8988T (cell line): Measurements from ENCODE around the gene DHDH.
"Not testable (repeated sequence)": the region's sequence is repeated elsewhere in the genome, so short reads cannot be mapped to it uniquely, and the experiment has no call there.

Experiments
- DNase-seq: peaks from one replicate; pipeline ENCODE4 v3.0.0; 2011

DHDH gene

DNA sequence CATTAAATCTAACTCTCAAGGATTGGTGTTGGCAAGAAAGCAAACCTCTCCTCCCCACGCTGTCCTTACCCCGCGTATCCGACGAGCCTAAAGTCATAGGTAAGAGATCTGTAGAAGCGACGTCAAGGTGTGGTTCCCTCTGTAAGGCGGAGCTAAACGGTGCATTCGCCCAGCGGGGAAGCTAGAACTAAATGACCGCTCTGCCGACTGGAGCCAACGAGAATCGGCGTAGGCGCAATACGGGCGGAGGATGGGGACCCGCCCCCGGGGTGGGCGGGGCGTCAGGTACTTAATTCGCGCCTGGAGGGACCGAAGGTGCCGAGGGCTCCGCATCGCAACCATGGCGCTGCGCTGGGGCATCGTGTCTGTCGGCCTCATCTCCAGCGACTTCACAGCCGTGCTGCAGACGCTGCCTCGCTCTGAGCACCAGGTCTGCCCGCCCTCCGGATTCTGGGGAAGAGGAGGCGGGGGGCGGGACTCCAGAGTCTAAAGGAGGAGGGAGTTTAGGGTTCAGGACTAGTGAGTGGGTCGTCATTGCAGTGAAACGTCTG is at the start of gene DHDH:
Gene DHDH (plus strand): TSS at position 318 of the 551 bp plus-strand sequence. CDS start 23 bp downstream, at position 341.
- peak; percentile 44 for DNase-seq

DNA sequence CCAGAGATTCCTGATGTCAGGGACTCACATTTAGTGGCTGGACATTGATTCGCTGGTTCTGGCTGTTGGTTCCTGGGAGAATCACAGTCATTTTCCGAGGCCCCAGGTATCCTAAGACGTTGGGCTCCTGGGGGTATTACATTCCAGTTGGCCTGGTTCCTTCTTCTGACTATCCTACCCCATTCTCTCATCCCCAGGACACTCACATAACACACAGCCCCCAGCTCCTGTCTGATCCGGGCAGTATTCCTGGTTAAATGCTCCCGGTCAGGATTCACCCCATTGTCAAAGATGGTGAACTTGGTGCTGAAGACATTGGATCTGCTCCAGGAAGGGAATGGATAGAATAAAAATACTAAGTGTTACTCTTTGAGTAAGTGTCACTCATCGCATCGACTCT is 49.8 kb upstream of the DHDH start:
- DNase-seq, result no peak

DNA sequence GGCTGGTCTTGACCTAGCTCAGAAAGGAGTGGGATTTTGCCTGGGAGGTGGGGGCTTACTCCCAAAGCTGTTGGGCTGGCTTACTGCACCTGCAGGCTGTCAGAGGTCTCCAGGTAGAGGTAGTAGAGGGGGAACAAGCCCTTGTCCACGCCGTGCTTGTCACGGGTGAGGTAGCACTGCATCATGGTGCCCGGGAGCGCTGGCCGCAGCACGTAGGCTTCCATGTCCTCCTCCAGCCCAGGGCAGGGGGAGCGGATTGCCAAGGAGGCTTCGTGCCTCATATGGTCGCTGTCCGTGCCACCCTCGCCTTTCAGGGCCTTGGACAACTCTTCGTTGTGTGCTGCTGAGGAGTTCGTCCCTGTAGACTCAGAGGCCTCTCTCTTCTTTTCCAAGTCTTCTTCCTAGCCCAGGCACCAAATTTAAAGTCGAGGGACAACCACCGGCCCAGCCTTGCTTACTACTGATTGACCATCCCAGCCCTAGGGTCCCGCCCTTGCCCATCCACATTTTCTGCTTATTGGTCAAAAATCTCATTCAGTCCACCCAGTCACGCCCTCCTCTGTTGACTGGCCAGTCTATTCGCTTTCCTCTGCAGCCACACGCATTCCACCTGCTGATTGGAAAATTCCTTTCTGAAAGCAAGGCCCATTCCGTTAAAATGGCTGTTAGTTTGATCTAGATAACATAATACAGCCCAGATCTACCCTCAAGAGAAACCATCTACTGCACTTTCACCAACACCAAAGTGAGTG is 45.5 kb upstream of the DHDH start:
- DNase-seq, result no peak

DNA sequence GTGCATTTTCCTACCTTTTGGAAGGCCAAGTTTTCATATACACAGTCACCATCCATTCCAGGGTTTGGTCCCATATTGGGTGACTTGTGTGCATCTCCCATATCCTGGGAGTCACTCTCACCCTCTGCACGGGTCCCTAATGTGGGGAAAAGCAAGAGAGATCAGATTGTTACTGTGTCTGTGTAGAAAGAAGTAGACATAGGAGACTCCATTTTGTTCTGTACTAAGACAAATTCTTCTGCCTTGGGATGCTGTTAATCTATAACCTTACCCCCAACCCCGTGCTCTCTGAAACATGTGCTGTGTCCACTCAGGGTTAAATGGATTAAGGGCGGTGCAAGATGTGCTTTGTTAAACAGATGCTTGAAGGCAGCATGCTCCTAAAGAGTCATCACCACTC is 44.0 kb upstream of the DHDH start:
- DNase-seq, result not testable (repeated sequence)

DNA sequence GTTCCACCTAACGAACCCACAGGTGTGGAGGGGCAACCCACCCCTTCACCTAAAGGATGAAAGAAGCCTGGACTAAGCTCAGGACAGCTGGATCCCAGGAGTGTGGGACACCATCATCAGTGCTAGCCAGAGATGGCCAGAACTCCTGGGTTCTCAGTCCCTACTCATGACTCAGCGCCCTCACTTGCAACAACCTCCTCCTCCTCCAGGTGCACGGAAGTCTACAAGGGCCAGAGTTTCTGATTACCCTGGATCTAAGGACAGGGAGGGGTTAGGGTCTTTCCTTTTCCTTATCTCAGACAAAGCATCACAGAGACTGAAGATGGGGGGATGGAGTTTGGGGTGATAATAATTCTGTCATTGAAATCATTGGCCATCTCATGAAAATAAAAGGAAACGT is 42.9 kb upstream of the DHDH start:
- no peak for DNase-seq

DNA sequence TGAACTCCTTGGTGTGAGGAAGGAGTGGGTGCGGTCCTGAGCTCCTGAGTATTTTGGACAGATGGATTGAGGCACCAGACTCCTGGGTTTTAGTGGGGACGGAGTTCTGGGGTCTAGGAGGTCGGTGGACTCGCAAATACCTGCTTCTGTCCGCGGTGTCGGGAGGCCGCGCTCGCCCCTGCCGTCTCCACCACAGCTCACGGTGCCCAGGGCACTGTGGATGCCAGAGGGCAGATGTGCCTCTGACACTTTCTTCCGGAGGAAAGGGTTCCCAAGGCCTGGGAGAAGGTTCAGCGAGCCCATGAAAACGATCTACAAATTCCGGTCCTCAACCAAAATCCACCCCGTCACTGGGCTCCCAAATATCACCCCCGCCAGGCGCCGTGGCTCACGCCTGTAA is 38.3 kb upstream of the DHDH start:
- DNase-seq, result no peak

DNA sequence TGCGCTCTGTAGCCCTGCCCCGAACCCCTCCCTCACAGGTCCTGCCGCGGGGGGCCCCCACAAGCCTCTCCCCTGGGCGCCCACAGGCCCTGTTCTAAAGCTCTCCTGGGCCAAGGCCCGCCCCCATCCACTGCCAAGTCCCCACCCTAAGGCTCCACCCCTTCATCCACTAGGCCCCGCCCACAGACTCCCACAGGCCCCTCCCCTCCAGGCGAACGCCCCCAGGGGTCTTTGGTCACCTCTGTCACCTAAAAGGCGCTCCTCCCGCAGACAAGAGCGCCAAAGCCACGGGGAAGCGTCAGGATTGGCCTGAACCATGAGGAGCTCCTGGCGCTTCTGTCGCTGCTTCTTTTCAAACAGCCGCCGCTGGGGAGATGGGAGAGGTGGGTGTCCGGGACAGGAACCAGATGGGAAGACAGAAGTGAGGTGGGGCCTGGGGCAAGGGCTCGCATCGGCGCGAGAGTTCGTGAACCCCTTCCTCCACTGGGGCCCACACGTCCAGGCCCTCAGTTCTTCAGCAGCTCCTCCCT is 37.2 kb upstream of the DHDH start:
- peak; percentile 44 for DNase-seq

DNA sequence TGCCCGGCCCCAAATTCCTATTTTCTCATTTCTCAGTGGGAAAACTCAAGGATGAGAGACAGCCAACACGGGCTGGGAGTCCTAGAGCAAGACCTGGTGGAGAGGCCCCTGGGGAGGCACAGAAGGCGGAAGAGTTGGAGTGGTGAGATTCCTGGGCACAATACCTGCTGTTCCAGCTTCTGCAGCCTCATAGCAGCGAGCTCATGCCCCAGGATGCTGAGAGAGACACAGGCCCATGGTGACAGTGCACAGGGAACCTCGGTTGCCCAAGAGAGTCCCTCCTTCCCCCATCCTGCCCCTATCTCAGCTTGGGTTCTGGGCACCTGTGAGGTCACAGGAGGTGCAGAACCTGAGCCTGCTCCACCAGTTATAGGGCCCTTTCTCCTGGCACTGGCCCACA is 36.3 kb upstream of the DHDH start:
- no peak for DNase-seq

DNA sequence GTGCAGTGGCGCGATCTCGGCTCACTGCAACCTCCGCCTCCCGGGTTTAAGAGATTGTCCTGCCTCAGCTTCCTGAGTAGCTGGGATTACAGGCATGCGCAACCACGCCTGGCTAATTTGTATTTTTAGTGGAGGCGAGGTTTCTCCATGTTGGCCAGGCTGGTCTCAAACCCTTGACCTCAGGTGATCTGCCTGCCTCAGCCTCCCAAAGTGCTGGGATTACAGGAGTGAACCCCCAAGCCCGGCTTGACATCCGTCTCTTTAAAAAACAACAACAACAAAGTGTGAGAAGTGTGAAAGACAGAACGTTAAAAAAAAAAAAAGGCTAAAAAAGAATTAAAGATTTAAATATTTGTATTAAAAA is 34.1 kb upstream of the DHDH start:
- not testable (repeated sequence) for DNase-seq

DNA sequence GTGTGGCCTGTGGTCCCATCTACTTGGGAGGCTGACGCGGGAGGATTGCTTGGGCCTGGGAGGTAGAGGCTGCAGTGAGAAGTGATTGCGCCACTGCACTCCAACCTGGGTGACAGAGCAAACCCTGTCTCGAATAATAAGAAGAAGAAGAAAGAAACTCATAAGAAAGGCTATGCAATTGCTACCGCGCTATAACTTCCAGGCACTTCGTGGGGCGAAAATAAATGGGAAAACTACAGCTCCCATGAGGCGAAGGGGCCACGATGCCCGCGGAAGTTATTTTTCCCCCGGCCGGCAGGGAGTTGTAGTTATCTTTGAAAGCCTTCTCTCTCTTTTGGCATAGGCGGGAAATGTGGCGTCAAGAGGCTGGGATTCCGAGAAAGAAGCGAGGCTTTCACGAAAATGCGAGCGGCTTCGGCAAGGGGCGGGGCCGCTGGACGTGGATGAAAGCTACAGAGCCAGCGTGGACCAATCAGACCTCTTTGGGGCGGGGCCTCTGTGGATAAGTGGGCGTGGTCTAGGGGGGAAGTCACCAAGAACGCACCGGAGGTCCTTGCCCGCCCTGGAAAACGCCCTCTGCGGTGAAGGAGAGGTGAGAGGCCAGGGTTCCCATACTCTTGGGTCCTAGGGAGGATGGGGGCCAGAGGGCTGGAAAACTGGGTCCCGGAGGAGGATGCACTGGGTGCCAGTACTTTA is 33.6 kb upstream of the DHDH start, which contains the start of gene NUCB1:
Gene NUCB1 (plus strand): TSS at position 532 of the 696 bp plus-strand sequence. CDS start 485 bp downstream, outside the sequence.
- peak; percentile 92 for DNase-seq

DNA sequence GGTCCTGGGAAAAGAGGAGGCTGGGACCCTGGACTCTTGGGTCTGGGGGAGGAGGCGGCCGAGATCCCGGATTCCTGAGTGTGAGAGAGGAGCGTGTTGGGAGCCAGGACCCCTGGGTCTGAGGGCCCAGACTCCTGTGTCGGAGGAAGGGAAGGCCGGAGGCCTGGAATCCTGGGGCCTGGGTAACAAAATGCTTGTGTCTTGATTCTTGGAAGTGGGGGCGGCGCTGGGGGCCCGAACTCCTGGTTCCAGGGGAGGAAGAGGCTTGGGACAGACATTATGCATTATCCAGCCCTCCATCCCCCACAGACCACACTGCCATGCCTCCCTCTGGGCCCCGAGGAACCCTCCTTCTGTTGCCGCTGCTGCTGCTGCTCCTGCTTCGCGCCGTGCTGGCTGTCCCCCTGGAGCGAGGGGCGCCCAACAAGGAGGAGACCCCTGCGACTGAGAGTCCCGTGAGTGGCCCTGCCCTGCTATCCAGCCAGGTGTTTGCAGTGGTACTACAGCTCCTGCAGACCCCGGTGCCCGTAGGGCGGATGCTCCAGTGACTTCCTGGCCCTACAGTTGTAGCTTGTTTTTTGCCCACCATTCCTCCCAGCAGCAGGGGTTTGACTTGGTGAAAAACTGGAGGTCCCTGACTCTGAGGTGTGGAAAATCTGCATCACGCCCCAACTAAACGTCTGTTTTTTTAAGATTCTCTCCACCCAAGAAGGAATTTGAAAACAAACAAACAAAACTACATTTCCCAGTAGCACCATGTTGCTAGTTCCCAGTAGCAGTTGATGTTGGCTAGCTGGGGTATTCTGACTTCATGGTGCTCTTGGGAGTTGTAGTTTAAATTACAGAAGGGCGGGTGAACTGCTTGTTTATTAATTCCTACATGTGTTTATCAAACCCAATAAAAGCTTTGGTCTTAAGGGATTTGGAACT is 32.8 kb upstream of the DHDH start:
- no peak for DNase-seq

DNA sequence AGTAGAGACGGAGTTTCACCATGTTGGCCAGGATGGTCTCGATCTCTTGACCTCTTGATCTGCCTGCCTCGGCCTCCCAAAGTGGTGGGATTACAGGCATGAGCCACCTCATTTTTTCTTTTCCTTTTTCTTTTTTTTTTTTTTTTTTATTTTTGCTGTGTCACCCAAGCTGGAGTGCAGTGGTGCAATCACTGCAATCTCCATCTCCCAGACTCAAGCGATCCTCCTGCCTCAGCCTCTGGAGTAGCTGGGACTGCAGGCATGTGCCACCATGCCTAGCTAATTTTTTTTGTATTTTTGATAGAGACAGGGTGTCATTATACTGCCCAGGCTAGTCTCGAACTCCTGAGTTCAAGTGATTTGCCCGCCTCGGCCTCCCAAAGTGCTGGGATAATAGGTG is 31.2 kb upstream of the DHDH start:
- DNase-seq, result not testable (repeated sequence)

DNA sequence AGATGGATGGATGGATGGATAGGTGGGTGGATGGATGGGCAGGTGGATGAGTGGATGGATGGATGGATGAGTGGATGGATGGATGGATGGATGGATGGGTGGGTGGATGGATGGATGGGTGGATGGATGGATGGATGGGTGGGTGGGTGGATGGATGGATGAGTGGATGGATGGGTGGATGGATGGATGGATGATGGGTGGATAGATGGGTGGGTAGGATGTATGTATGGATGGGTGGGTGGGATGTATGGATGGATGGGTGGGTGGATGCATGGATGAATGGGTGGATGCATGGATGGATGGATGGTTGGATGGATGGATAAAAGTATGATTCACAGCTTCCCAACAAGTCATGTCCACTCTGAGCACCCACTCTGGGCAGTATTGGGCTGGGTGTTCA is 29.7 kb upstream of the DHDH start:
- DNase-seq, result not testable (repeated sequence)

DNA sequence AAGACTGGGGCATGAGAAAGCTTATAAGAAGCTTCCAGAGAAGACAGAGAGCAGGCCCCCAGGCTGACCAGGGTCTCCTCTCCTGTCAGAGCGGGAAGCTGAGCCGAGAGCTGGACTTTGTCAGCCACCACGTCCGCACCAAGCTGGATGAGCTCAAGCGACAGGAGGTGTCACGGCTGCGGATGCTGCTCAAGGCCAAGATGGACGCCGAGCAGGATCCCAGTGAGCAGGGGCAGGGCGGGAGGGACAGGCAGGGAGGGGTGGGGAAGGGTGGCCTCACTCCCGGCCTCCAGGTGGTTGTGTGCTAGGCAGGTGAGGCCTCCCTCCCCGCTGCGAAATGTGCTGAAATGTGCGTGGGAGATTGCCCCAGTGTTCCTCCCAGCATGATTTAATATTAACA is 27.8 kb upstream of the DHDH start:
- no peak for DNase-seq

DNA sequence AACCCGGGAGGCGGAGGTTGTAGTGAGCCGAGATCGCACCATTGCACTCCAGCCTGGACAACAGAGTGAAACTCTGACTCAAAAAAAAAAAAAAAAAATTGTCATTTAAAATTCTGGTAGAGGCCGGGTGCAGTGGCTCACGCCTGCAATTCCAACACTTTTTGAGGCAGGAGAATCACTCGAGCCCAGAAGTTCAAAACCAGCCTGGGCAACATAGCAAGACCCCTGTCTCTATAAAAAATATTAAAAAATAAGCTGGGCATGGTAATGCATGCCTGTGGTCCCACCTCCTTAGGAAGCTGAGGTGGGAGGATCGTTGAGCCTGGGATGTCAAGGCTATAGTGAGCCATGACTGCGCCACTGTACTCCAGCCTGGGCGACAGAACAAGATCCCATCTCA is 27.2 kb upstream of the DHDH start:
- DNase-seq, result no peak

DNA sequence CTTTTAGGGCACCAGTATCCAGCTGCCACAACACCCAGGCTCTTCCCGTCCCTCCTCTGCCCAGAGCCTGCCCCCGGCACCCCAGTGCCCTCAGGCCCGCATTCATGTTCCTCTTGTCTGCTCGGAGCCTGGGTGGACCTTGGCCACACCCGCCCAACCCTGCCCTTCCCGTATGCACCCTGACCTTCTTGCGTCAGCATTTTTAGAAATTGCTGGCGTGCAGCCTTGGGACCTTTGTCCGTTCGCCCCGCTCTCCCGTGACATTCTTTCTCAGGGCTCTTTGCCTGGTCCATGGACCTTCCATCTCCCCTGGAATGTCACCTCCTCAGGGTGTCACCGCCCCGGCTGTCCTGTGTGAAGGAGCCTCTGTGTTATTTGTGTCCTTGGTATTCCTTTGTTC is 25.8 kb upstream of the DHDH start:
- DNase-seq, result no peak

DNA sequence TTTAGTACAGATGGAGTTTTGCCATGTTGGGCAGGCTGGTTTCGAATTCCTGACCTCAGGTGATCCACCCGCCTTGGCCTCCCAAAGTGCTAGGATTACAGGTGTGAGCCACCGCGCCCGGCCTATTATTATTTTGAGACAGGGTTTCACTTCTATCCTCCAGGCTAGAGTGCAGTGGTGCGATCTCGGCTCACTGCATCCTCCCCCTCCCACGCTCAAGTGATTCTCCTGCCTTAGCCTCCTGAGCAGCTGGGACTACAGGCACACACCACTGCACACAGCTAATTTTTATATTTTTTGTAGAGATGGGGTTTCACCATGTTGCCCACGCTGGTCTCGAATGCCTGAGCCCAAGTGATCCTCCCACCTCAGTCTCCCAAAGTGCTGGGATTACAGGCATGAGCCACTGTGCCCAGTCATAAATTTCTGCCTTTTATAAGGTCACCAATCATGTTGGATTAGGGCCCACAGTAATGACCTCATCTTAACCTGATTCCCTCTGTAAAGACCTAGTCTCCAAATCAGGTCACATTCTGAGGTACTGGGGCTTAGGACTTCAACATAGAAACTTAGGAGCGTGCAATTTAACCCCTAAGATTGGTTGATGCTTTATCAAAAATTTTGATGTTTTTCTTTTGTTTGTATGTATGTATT is 23.9 kb upstream of the DHDH start:
- not testable (repeated sequence) for DNase-seq

DNA sequence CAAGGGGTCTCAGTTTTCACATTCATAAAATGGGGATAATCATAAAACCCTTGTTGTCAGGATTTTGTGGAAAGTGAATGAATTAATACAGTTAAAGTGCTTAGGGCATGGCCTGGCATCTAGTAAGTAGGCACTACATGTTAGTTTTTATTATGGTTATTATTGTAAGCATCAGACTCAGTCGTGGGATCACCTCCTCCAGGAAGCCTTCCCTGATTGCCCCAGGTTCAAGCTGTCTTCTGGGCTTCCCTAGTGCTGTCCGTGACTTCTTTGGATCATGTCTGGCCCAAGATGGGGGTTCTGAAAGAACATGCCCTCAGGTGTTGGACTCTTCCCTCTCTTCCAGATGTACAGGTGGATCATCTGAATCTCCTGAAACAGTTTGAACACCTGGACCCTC is 22.7 kb upstream of the DHDH start:
- no peak for DNase-seq

DNA sequence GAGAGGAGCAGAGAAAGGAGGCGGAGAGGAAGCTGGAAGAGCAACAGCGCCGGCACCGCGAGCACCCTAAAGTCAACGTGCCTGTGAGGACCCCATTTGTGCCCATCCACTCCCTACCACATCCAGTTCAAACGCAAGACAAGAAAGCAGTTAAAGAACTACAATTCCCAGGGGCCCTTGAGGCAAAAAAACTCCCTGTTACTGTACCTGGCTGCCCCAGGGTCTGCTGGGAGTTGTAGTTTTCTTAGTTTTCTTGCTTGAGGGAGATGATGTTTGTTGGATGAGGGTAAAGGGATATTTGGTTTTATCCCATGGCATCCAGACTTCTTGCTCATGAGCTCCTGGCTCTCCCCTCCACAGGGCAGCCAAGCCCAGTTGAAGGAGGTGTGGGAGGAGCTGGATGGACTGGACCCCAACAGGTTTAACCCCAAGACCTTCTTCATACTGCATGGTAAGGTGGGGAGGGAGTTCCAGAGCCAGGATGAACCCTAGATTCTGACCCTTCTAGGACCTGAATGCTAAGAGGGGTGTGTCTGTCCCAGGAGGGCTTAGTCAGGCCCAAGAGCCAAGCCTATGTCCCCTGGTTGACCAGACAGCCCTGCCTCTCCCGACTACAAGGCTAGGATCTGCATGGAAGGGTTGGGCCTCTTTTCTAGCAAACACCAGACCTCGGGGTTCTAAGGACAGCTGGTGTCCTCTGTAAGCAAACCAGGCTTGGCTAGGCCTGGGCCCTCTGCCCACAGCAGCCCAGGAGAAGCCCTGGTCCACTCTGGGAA is 20.2 kb upstream of the DHDH start:
- no peak for DNase-seq

DNA sequence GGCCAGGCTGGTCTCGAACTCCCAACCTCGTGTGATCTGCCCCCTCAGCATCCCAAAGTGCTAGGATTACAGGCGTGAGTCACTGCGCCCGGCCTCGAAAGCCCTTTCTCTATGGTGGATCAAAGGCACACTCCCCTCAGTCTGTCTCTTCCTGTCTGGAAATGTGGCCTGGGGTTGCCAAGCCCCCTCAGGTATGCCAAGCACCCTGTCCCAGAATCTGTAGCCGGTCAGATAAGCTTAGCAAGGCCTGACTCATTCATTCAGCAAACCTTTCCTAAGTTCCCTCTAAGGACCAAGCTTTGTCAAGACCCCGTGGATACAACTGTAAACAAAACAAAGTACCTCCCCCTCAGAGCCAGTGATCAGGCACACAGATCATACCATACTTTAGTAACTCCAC is 19.3 kb upstream of the DHDH start:
- DNase-seq, result no peak

DNA sequence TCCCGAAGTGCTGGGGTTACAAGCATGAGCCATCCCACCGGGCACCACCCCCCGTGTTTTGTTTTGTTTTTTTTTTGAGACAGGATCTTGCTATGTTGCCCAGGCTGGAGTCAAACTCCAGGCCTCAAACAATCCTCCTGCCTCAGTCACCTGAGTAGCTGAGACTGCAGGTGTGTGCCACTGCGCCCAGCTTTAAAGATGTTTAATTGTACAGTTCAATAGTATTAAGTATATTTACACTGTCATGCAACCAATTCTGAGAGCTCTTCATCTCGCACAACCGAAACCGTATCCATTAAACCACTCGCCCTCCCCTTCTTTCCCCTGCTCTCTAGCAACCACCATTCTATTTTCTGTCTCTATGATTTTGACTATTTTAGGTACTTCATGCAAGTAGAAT is 17.7 kb upstream of the DHDH start:
- DNase-seq, result no peak

DNA sequence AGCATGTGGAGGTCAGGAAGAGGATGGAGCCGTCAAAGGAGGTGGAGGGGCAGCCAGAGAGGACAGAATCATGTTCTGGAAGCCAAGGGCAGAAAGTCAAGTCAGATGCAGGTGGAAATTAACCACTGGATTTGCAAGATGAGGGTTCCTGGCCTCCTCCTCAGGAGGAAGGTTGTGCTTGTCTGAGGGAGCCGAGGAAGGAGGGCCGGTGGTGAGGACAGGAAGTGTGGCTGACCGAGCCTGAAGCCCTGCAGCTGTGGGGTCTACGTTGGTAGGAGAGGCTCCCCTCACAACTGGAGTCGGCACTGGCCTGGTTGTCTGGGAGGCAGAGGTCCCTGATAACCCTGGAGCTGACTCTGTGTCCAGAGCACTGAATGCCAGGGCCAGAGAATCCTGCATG is 15.4 kb upstream of the DHDH start:
- no peak for DNase-seq
